B cell (primary cell): ENCODE data around the gene ATCAY. TPM values are rescaled to one million over a fixed set of nuclear protein-coding genes. Genes with fewer than 3 reads are reported as not detected.

Source experiments
- ATAC-seq: fragments of 200-7000 bp; cut with Tn5 transposase; one replicate; pipeline ENCODE4 v1.10.0; 2021; ENCODE audit warnings: low read depth, mild to moderate bottlenecking, moderate number of reproducible peaks, moderate library complexity
- CTCF ChIA-PET: fragments of 350-600 bp; sonication (Branson Sonifier 250); formaldehyde crosslinking; loops from one replicate; lab custom pipeline; 2021; ENCODE audit warnings: antibody characterized with exemption, inconsistent platforms; lab: Charles Lee
- POLR2A ChIA-PET: fragments of 350-600 bp; sonication (Branson Sonifier 250); formaldehyde crosslinking; loops from one replicate; lab custom pipeline; 2021; ENCODE audit warnings: antibody characterized with exemption; lab: Charles Lee
- DNase-seq: peaks from one replicate; pipeline ENCODE4 v3.0.0; 2013
- H2AFZ ChIP-seq: 2 replicates; pipeline ENCODE4 v1.6.1; 2012; ENCODE audit warnings: mild to moderate bottlenecking, low read depth, low read length; ENCODE audit not compliant: insufficient read depth, poor library complexity, severe bottlenecking
- H3K27ac ChIP-seq, 2 donors: 1 replicate in 1 of 2; 2 replicates in 1 of 2; pipeline ENCODE4 v1.5.1; 2012 to 2013; ENCODE audit warnings: low read length in 2 of 2, mild to moderate bottlenecking in 2 of 2, moderate library complexity in 1 of 2
- H3K27me3 ChIP-seq, 4 experiments: fragments of 200-600 bp in 1 of 4; sonication (generic) in 1 of 4; replicated peaks in 1 of 4; 1 replicate in 2 of 4; 2 replicates in 2 of 4; pipeline versions ENCODE4 v1.6.1 to v1.7.0; 2013 to 2016; ENCODE audit warnings: low read length in 3 of 4, mild to moderate bottlenecking in 2 of 4, mixed read lengths in 1 of 4, moderate library complexity in 1 of 4; ENCODE audit not compliant: insufficient read depth in 4 of 4, control insufficient read depth in 3 of 4; ENCODE audit errors: control extremely low read depth in 1 of 4
- H3K36me3 ChIP-seq, 2 experiments: replicated peaks in 1 of 2; 1 replicate in 1 of 2; 2 replicates in 1 of 2; pipeline versions ENCODE4 v1.6.1 to v1.7.1; 2013; ENCODE audit warnings: low read length in 1 of 2; ENCODE audit not compliant: insufficient read depth in 2 of 2, control insufficient read depth in 1 of 2; ENCODE audit errors: control extremely low read depth in 1 of 2, extremely low read depth in 1 of 2
- H3K4me1 ChIP-seq, 2 donors: fragments of 200-600 bp in 1 of 2; sonication (generic) in 1 of 2; 1 replicate in 1 of 2; 2 replicates in 1 of 2; pipeline versions ENCODE4 v1.5.1 to v1.6.1; 2013 to 2017; ENCODE audit warnings: low read length in 2 of 2; ENCODE audit not compliant: control insufficient read depth in 2 of 2, insufficient read depth in 2 of 2
- H3K4me2 ChIP-seq: replicated peaks from 2 replicates; pipeline ENCODE3; 2012; ENCODE audit warnings: mild to moderate bottlenecking, low read depth, low read length; ENCODE audit not compliant: poor library complexity, severe bottlenecking
- H3K4me3 ChIP-seq, 5 experiments: fragments of 200-600 bp in 1 of 5; sonication (generic) in 1 of 5; 1 replicate in 3 of 5; 2 replicates in 2 of 5; pipeline versions ENCODE4 v1.5.1 to v1.7.0; 2011 to 2016; ENCODE audit warnings: low read length in 4 of 5, mild to moderate bottlenecking in 4 of 5, low read depth in 2 of 5, control low read depth in 1 of 5, moderate library complexity in 1 of 5; ENCODE audit not compliant: insufficient read depth in 1 of 5; ENCODE audit errors: control extremely low read depth in 1 of 5, extremely low read depth in 1 of 5
- H3K79me2 ChIP-seq: fragments of 200-600 bp; sonication (generic); one replicate; pipeline ENCODE4 v1.6.0; 2016; ENCODE audit warnings: low read length; ENCODE audit not compliant: control insufficient read depth, insufficient read depth
- H3K9ac ChIP-seq: fragments of 200-600 bp; sonication (generic); 2 replicates; pipeline ENCODE4 v1.6.1; 2017; ENCODE audit warnings: mild to moderate bottlenecking, low read length, moderate library complexity
- H3K9me3 ChIP-seq, 3 donors: one replicate each; pipeline versions ENCODE4 v1.6.1 to v1.7.1; 2013; ENCODE audit warnings: low read length in 2 of 3; ENCODE audit not compliant: control insufficient read depth in 2 of 3, insufficient read depth in 1 of 3; ENCODE audit errors: control extremely low read depth in 1 of 3
- H4K20me1 ChIP-seq: 2 replicates; pipeline ENCODE4 v1.6.0; 2012; ENCODE audit warnings: mild to moderate bottlenecking, low read length; ENCODE audit not compliant: insufficient read depth, control insufficient read depth, poor library complexity, severe bottlenecking
- H3K27ac Mint-ChIP-seq: one replicate; pipeline ENCODE4 v1.8.0; 2021; ENCODE audit warnings: mixed read lengths
- H3K27me3 Mint-ChIP-seq: one replicate; pipeline ENCODE4 v1.8.0; 2021; ENCODE audit warnings: mixed read lengths
- H3K4me1 Mint-ChIP-seq: one replicate; pipeline ENCODE4 v1.8.0; 2021; ENCODE audit warnings: mixed read lengths
- H3K4me3 Mint-ChIP-seq: one replicate; pipeline ENCODE4 v1.8.0; 2021; ENCODE audit warnings: mixed read lengths
- H3K9me3 Mint-ChIP-seq: one replicate; pipeline ENCODE4 v1.8.0; 2022; ENCODE audit warnings: mixed read lengths; ENCODE audit not compliant: insufficient read depth
- EZH2 ChIP-seq: IDR thresholded peaks from 2 replicates; pipeline ENCODE4 v1.6.1; 2012; ENCODE audit warnings: borderline replicate concordance, low read depth, mild to moderate bottlenecking, moderate library complexity, low read length; ENCODE audit not compliant: insufficient read depth, poor library complexity, severe bottlenecking
- WGBS: methylation state at CpG from one replicate; pipeline ENCODE4 v1.1.5; 2013; ENCODE audit warnings: missing lambda C conversion rate; ENCODE audit not compliant: insufficient coverage; 5-methylcytosine and 5-hydroxymethylcytosine counted together
- intact Hi-C: fragments of 100-400 bp; cut with micrococcal nuclease; formaldehyde crosslinking; loops from one replicate; pipeline ENCODE4 v1.10.0; 2022
- polyA plus RNA-seq: library from polyadenylated mRNA; depleted of rRNA; stranded (reverse); fragments of >200 nt; gene quantifications from 2 replicates; pipeline ENCODE4 v1.2.3, GENCODE V29; 2012
- total RNA-seq, 2 donors: library from RNA; stranded (reverse); fragments of 120-200 nt in 1 of 2; gene quantifications; 1 replicate in 1 of 2; 2 replicates in 1 of 2; pipeline versions ENCODE4 v1.2.3 to v1.2.4, GENCODE V29; 2013 to 2022
- TF ChIP-seq, protein P1 (sequence below): fragments of 200-600 bp; IDR thresholded peaks from one replicate; pipeline ENCODE4 v1.8.0; 2022; ENCODE audit warnings: antibody characterized with exemption, mild to moderate bottlenecking

ATCAY gene
- total and polyA plus RNA-seq, 2 donors (not counting 1 experiment from before 2014, with no cell fraction given), result not detected

DNA sequence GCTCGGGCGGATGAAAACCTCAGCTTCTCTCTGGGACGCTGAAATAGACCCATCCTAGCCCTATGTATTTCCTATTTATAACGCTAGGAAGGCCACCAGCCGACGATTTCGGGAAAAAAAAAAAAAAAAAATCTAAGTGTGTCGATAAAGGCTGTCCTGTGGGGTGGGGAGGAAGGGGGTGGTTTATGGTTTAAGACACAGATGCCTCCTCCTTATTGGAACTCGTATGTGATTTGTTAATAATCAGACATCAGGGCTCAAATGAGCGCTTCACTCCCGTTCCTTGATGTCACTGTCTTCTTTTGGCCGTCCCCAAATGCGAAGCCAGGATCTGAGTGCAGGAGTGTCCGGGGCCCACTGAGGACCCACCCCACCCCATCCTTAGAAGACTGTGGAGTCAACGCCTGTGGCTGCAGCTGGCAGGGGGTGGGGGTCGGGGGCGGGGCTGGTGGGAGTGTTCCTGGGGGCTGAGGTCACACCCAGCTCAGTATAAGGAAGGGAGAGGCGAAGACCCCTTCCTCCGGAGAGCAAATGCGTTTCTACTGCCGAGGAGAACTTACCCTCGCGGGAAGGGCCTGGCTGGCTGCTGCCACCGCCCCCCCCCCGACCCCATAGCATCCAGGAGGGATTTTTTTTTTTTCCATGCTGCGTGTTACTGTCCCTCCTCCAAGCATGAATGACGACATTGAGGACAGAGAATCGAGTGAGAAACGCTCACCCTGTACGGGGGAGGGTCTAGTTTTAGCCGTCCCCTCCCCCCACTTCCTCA is 971 bp downstream of the ATCAY start:
- ATAC-seq, result no peak
- H3K4me3 Mint-ChIP-seq, result no peak overlapping the region

DNA sequence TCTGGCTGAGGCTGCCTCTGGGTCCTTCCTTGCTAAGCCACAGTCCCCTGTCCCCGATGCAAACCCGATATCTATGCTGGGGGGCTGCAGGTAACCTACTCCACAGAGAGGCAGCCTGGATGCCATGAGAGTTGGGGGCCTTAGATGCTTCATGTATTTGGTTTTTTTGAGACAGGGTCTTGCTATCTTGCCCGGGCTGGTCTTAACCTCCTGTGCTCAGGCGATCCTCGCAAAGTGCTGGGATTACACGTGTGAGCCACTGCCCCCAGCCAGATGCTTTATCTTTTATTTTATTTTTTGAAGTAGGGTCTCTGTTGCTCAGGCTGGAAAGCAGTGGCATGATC is 1.5 kb downstream of the ATCAY start:
- Histone ChIP-seq H3K4me3 (no peak overlapping the region), H3K9ac (no peak overlapping the region), H3K79me2 (no peaks in the 10 kb centered on the region), H2AFZ (no peak overlapping the region), H3K36me3 (no peaks in the 10 kb centered on the region), H3K27ac (no peak overlapping the region), H3K9me3 (peaks cover 0 to 24% (median 0%) of the 10 kb centered on the region in 3 donors), H3K27me3 (peaks cover 0 to 62% (median 15%) of the 10 kb centered on the region in 4 experiments), H4K20me1 (no peaks in the 10 kb centered on the region), H3K4me1 (peaks cover 10 to 13% of the 10 kb centered on the region in 2 donors), H3K4me2 (peak overlapping the region; percentile 38)
- Mint-ChIP-seq H3K27ac (no peak overlapping the region), H3K4me3 (peak overlapping the region; percentile 7), H3K27me3 (peaks cover 40% of the 10 kb centered on the region), H3K4me1 (peaks cover 12% of the 10 kb centered on the region), H3K9me3 (no peaks in the 10 kb centered on the region)
- ChIA-PET POLR2A (no interaction called here), CTCF (no interaction called here)
- DNase-seq (no peak), ATAC-seq (no peak)
- TF ChIP-seq EZH2, result no peak
- TF ChIP-seq, protein P1, sequence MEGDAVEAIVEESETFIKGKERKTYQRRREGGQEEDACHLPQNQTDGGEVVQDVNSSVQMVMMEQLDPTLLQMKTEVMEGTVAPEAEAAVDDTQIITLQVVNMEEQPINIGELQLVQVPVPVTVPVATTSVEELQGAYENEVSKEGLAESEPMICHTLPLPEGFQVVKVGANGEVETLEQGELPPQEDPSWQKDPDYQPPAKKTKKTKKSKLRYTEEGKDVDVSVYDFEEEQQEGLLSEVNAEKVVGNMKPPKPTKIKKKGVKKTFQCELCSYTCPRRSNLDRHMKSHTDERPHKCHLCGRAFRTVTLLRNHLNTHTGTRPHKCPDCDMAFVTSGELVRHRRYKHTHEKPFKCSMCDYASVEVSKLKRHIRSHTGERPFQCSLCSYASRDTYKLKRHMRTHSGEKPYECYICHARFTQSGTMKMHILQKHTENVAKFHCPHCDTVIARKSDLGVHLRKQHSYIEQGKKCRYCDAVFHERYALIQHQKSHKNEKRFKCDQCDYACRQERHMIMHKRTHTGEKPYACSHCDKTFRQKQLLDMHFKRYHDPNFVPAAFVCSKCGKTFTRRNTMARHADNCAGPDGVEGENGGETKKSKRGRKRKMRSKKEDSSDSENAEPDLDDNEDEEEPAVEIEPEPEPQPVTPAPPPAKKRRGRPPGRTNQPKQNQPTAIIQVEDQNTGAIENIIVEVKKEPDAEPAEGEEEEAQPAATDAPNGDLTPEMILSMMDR, result no peak
- intact Hi-C loops, result no loop called here
- 47% methylated on average over 4 of the region's 6 CpGs for WGBS

More for the DNA sequence above, 971 bp downstream of the ATCAY start:
- H3K27ac Mint-ChIP-seq, result no peak overlapping the region
- TF ChIP-seq EZH2, result no peak
- TF ChIP-seq, protein P1, result no peak
- H3K27me3 Mint-ChIP-seq, result peaks cover 42% of the 10 kb centered on the region
- ChIA-PET CTCF (no interaction called here), POLR2A (interaction anchor here (0.6 kb wide), 1 partner anchor 140 kb away, joined by 3 read pairs; no protein-coding TSS in a partner anchor)
- no peaks in the 10 kb centered on the region for H4K20me1 ChIP-seq
- DNase-seq, result peak; percentile 40
- intact Hi-C loops, result no loop called here
- H3K79me2 ChIP-seq, result no peaks in the 10 kb centered on the region
- WGBS, result 5% methylated on average over 12 of the region's 31 CpGs
- peaks cover 0 to 24% (median 0%) of the 10 kb centered on the region in 3 donors for H3K9me3 ChIP-seq
- peak overlapping the region; percentile 38 for H3K4me2 ChIP-seq
- H2AFZ ChIP-seq, result no peak overlapping the region
- peaks cover 0 to 62% (median 15%) of the 10 kb centered on the region in 4 experiments for H3K27me3 ChIP-seq
- H3K9ac ChIP-seq, result no peak overlapping the region
- H3K4me3 ChIP-seq, result no peak overlapping the region
- H3K9me3 Mint-ChIP-seq, result no peaks in the 10 kb centered on the region
- no peak overlapping the region for H3K27ac ChIP-seq
- peaks cover 12% of the 10 kb centered on the region for H3K4me1 Mint-ChIP-seq
- H3K36me3 ChIP-seq, result no peaks in the 10 kb centered on the region
- H3K4me1 ChIP-seq, result peaks cover 10 to 13% of the 10 kb centered on the region in 2 donors
